Measurements from ENCODE around the gene ZNF415. TPM values are rescaled to one million over a fixed set of nuclear protein-coding genes. Genes with fewer than 3 reads are reported as not detected.
A peak's percentile ranks its signal among the peaks of the same experiment; 100 is the strongest.

The ZNF415 gene
- total and polyA plus RNA-seq, 12 donors = 17.5 to 59.2 (median 39.6) TPM

GRCh38 chr19:53158119-53158656 lies 25.5 kb upstream of the ZNF415 start:
- peak; percentile 48 to 69 (median 63) for DNase-seq
- Histone ChIP-seq H3K4me1 (replicated peaks in 1 of 2) (peaks cover 8 to 13% of the 10 kb centered on the region in 2 donors), H3K36me3 (replicated peaks in 1 of 2) (no peaks in the 10 kb centered on the region), H3K9me3 (replicated peaks in 1 of 3) (no peaks in the 10 kb centered on the region), H3K27me3 (no peaks in the 10 kb centered on the region), H3K27ac (peak overlapping the region; percentile 21 to 81 (median 76)), H3K4me3 (peak overlapping the region; percentile 5 to 82 (median 32))
- 0 to 1% (median 1%) methylated on average over 6 to 41 of the region's 41 CpGs for WGBS, 4 donors
- TF ChIP-seq CTCF (IDR thresholded peaks at IDR 0.05) (no peak), POLR2A (IDR thresholded peaks at IDR 0.05) (no peak)
- intact Hi-C loops (cut with DNase I) = no loop called here

- Histone ChIP-seq H3K27ac (peak overlapping the region in 4 of 5 donors; percentile 21 to 81 (median 76)), H3K9me3 (replicated peaks in 1 of 3) (no peaks in the 10 kb centered on the region), H3K4me3 (peak overlapping the region in 2 of 4 donors; percentile 40 to 82), H3K4me1 (replicated peaks in 1 of 2) (peaks cover 8 to 13% of the 10 kb centered on the region in 2 donors), H3K27me3 (no peaks in the 10 kb centered on the region), H3K36me3 (replicated peaks in 1 of 2) (no peaks in the 10 kb centered on the region)
- DNase-seq = peak; percentile 24 to 66 (median 49)
- 11 to 17% (median 14%) methylated on average over 7 of the region's 7 CpGs for WGBS, 4 donors
- no peak for TF ChIP-seq CTCF (IDR thresholded peaks at IDR 0.05)
- peak in 1 of 2 donors; percentile 29 for TF ChIP-seq POLR2A (IDR thresholded peaks at IDR 0.05)
- intact Hi-C loops (cut with DNase I) = no loop called here
These were observed 24.9 kb upstream of the ZNF415 start for GRCh38 chr19:53157626-53158025.

DNA sequence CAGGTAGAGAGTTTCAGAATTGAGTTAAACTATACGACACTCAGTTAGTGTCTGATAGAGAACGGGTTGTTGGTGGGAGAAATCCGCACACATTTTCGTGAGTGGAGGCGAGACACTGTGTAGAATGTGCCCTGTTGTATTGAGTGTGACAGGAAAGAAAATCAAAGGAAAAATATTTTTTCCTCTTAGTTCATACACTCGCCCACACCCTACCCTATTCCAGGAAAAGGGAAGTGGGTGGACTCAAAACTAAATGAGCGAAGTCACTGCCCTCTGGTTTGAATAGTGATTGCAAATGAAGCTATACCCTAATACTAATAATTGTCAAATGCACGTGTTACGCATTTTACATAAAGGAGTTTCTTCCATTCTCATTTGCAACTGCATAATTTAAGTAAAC lies 24.1 kb upstream of the ZNF415 start:
- no peaks in the 10 kb centered on the region for H3K36me3 ChIP-seq (replicated peaks in 1 of 2)
- 82 to 90% (median 85%) methylated on average over 9 of the region's 9 CpGs for WGBS, 4 donors
- TF ChIP-seq POLR2A (IDR thresholded peaks at IDR 0.05) = no peak
- intact Hi-C loops (cut with DNase I) = no loop called here
- no peak overlapping the region for H3K4me3 ChIP-seq
- H3K27me3 ChIP-seq = no peaks in the 10 kb centered on the region
- H3K4me1 ChIP-seq (replicated peaks in 1 of 2) = peaks cover 8 to 13% of the 10 kb centered on the region in 2 donors
- no peak for DNase-seq
- no peaks in the 10 kb centered on the region for H3K9me3 ChIP-seq (replicated peaks in 1 of 3)
- H3K27ac ChIP-seq = peak overlapping the region in 1 of 5 donors; percentile 20

DNA sequence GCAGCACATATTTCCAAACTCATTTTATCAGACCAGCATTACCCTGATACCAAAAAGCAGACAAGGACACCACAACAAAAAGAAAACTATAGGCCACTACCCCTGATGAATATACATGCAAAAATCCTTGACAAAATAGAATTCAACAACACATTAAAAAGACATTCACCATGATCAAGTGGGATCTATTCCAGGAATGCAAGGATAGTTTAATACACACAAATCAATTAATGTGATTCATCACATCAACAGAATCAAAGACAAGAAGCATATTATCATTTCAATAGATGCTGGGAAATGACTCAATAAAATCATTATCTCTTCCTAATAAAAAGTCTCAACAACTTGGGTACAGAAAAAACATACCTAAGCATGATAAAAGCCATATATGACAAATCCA lies 14.9 kb upstream of the ZNF415 start:
- Histone ChIP-seq H3K27me3 (no peaks in the 10 kb centered on the region), H3K36me3 (replicated peaks in 1 of 2) (peaks cover 0 to 14% of the 10 kb centered on the region in 2 donors), H3K9me3 (replicated peaks in 1 of 3) (peaks cover 0 to 34% (median 7%) of the 10 kb centered on the region in 3 donors), H3K27ac (no peak overlapping the region), H3K4me3 (no peak overlapping the region), H3K4me1 (replicated peaks in 1 of 2) (no peaks in the 10 kb centered on the region)
- intact Hi-C loops (cut with DNase I) = no loop called here
- no peak for TF ChIP-seq POLR2A (IDR thresholded peaks at IDR 0.05)
- no peak for TF ChIP-seq CTCF (IDR thresholded peaks at IDR 0.05)
- no peak for DNase-seq

DNA sequence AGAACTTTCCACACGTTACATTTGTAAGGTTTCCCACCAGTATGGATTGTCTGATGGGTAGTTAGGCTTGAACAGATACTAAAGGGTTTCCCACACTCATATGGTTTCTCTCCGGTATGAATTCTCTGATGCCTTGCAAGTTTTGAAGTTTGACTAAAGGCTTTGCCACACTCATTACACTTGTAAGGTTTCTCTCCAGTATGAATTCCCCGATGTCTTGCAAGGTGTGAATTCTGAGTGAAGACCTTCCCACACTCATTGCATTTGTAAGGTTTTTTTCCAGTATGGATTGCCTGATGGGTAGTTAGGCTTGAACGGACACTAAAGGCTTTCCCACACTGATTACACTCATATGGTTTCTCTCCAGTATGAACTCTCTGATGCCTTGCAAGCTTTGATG lies 7.6 kb upstream of the ZNF415 start:
- Histone ChIP-seq H3K27me3 (no peaks in the 10 kb centered on the region), H3K36me3 (replicated peaks in 1 of 2) (no peaks in the 10 kb centered on the region), H3K9me3 (replicated peaks in 1 of 3) (peaks cover 0 to 39% (median 11%) of the 10 kb centered on the region in 3 donors), H3K4me1 (replicated peaks in 1 of 2) (no peaks in the 10 kb centered on the region), H3K27ac (no peak overlapping the region), H3K4me3 (no peak overlapping the region)
- TF ChIP-seq CTCF (IDR thresholded peaks at IDR 0.05) (no peak), POLR2A (IDR thresholded peaks at IDR 0.05) (no peak)
- intact Hi-C loops (cut with DNase I) = no loop called here
- DNase-seq = no peak
- 92 to 99% (median 97%) methylated on average over 4 of the region's 4 CpGs for WGBS, 4 donors
